ENCODE data around the gene ABT1. TPM values are rescaled to one million over a fixed set of nuclear protein-coding genes. Genes with fewer than 3 reads are reported as not detected.
A peak's percentile ranks its signal among the peaks of the same experiment; 100 is the strongest.

ABT1 gene
- total RNA-seq, 2 experiments from 2014 or later, result 26.3 to 34.6 TPM

- Histone ChIP-seq H3K9me3 (ENCODE audit: low read length) (no peaks in the 10 kb centered on the region), H4K20me1 (ENCODE audit: insufficient read depth, low read length) (no peaks in the 10 kb centered on the region), H2AFZ (ENCODE audit: low read length) (peak overlapping the region; percentile 82), H3K79me2 (ENCODE audit: insufficient read depth, low read depth, low read length) (no peaks in the 10 kb centered on the region), H3K4me1 (ENCODE audit: insufficient read depth, low read length, poor library complexity, severe bottlenecking) (peaks cover 55% of the 10 kb centered on the region), H3K4me3 (ENCODE audit: low read depth, low read length, poor library complexity, severe bottlenecking) (peak overlapping the region; percentile 80), H3K36me3 (ENCODE audit: insufficient read depth, low read length) (no peaks in the 10 kb centered on the region), H3K4me2 (ENCODE audit: low read length) (peak overlapping the region; percentile 98), H3K9me2 (ENCODE audit: insufficient read depth, low read length) (no peaks in the 10 kb centered on the region), H3K27ac (ENCODE audit: low read depth, low read length, poor library complexity, severe bottlenecking) (peak overlapping the region; percentile 91)
- ChIA-PET CTCF (ENCODE audit: unreplicated experiment) (interaction anchor here (0.5 kb wide), 1 partner anchor 241 kb away, joined by 3 read pairs; no protein-coding TSS in a partner anchor), POLR2A (interaction anchor here (0.7 to 3.9 kb wide), 7 partner anchors 18 to 232 kb away, joined by 3 to 24 read pairs (median 4); partner anchors contain the start of gene HMGN4)
- DNase-seq (ENCODE audit: low spot score), result peak; percentile 87
- no TSS peak for BruUV-seq (replicated peaks)
- intact Hi-C loops (cut with micrococcal nuclease; ENCODE audit: unreplicated experiment), result loop anchor here (1.0 to 10.0 kb wide), 5 partner anchors 13 to 920 kb away; partner anchors contain the start of gene ZNF184
- TF ChIP-seq EZH2phosphoT487 (IDR thresholded peaks at IDR 0.05; ENCODE audit: borderline replicate concordance, low read depth, low read length), result no peak
- TF ChIP-seq CTCF (conservative IDR thresholded peaks at IDR 0.05; ENCODE audit: low read length), result no peak
Measured at GRCh38 chr6:26554697-26555504, 41.9 kb upstream of the ABT1 start.

- intact Hi-C loops (cut with micrococcal nuclease; ENCODE audit: unreplicated experiment), result loop anchor here (1.0 to 10.0 kb wide), 3 partner anchors 13 to 919 kb away; partner anchors contain the start of gene ZNF184
- Histone ChIP-seq H3K4me1 (ENCODE audit: insufficient read depth, low read length, poor library complexity, severe bottlenecking) (peaks cover 48% of the 10 kb centered on the region), H4K20me1 (ENCODE audit: insufficient read depth, low read length) (no peaks in the 10 kb centered on the region), H3K27ac (ENCODE audit: low read depth, low read length, poor library complexity, severe bottlenecking) (peak overlapping the region; percentile 91), H3K79me2 (ENCODE audit: insufficient read depth, low read depth, low read length) (no peaks in the 10 kb centered on the region), H3K4me3 (ENCODE audit: low read depth, low read length, poor library complexity, severe bottlenecking) (peak overlapping the region; percentile 80), H3K4me2 (ENCODE audit: low read length) (peak overlapping the region; percentile 98), H3K9me2 (ENCODE audit: insufficient read depth, low read length) (no peaks in the 10 kb centered on the region), H2AFZ (ENCODE audit: low read length) (peak overlapping the region; percentile 82), H3K36me3 (ENCODE audit: insufficient read depth, low read length) (no peaks in the 10 kb centered on the region), H3K9me3 (ENCODE audit: low read length) (no peaks in the 10 kb centered on the region)
- ChIA-PET POLR2A (interaction anchor here (0.6 to 3.9 kb wide), 10 partner anchors 12 to 1838 kb away, joined by 3 to 24 read pairs (median 4); partner anchors contain the start of gene HMGN4), CTCF (ENCODE audit: unreplicated experiment) (no interaction called here)
- no peak for TF ChIP-seq EZH2phosphoT487 (IDR thresholded peaks at IDR 0.05; ENCODE audit: borderline replicate concordance, low read depth, low read length)
- no peak for TF ChIP-seq CTCF (conservative IDR thresholded peaks at IDR 0.05; ENCODE audit: low read length)
- DNase-seq (ENCODE audit: low spot score), result peak; percentile 82
- no TSS peak for BruUV-seq (replicated peaks)
Measured at GRCh38 chr6:26555505-26556262, 41.1 kb upstream of the ABT1 start.
